GM21786 (cell line): Measurements from ENCODE around the gene TAF4.

Experiments used
- ATAC-seq: cut with Tn5 transposase; IDR thresholded peaks from one replicate; pipeline ENCODE4 v1.9.1; 2021; ENCODE audit not compliant: unreplicated experiment

Gene TAF4

GRCh38 chr20:61934716-61935530, 130.8 kb downstream of the TAF4 start:
- no peak for ATAC-seq

- no peak for ATAC-seq
Observed at GRCh38 chr20:61933951-61934715, 131.5 kb downstream of the TAF4 start.

DNA sequence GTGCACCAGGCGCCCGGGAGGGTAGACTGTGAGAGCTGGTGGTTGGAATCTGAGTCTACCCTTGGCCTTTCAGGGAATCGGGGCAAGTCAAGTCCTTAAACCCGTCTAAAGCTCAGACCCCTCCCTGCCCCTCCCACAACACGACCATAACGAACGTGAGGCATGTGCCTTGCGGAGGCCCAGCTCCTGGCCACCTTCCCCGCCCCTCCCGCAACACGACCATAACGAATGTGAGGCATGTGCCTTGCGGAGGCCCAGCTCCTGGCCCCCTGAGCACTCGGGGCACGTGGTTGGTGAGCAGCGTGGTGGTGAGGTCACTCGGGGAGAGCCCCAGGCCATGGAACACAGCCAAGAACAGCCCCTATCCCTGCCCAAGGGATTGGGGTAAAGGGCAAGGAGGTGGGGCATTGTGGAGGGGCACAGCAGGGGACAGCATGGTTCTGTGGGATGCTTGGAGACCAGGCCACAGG, 132.2 kb downstream of the TAF4 start:
- no peak for ATAC-seq

- ATAC-seq, result no peak
Observed at GRCh38 chr20:61932711-61933480, 132.8 kb downstream of the TAF4 start.

DNA sequence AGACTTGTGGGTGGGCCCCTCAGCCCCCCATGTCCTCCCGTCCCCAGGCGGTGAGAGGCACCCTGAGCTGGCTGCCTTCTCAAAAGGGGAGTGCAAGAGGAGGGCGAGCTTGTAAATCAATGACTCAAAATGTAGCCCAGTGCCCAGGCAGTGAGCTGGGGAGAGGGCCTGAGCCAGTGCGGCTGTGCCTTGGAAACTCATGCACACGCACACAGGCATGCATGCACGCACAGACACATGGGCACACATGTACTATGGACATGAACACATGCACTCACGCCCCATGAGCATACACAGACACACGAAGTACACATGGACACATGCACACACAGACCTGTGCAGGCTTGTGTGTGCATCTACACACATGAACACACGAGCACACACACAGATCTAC, 133.5 kb downstream of the TAF4 start:
- no peak for ATAC-seq

DNA sequence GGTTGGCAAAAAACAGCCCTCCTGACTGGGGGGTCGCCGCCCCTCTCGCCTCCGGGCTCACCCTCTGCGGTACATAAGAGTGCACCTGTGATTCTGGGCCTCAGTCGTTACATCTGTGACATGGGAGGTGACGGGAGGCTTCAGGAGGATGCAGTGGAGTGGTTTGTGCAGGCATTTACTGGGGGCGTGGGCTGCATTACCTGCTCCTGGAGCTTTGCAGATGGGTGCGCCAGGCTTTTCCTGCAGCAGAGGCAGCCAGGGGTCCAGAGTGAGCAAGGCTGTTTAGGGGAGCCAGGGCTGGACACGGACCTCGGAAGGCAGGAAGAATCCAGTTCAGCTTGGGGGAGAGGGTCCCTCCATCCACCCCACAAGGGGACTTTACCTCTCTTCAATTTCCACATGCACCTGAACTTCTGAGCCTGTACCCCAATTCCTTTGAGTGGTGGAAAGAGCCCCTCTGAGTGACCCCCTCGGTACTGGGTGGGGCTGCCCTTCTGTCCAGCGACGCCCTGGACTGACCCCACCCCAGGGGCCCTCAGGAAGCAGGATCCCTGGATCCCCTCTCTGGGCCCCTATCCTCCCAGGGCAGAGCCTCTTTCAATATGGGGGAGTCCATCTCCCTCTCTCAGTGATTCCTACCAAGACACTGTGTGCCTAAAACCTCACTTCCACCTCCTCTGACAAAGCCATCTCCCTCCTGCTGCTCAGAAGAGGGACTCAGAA, 134.0 kb downstream of the TAF4 start:
- no peak for ATAC-seq

DNA sequence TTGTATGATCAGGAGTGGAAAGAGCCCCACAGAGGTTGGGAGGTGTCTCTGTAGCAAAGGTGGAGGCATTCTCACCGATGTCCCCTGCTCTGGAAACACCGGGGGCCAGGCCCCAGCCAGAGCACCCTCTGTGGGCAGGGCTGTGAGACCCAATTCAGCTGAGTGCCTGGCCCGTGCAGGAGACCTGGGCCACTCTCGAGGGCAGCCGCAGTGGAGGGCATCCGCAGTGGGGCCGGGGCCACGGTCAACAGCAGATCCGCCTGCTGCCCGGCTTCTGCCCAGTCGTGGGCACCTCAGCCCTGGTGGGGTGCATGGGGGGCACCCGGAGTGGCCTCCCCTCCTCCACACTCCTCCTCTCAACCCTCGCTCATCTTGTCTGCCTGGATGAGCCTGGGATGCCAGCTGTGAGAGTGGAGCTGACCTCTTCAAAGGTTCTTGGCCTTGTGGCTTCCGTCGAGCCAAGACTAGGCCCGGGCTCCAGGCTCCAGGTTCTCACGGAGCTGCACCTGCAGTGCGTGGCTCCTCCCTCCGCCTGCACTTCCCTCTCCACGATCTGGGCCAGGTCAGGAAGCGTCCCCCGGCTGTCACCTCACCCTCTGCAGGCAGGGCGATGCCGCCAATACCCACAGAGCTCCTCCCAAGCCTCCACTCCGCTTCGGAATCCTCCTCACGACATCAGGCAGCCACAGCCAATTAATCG, 134.8 kb downstream of the TAF4 start:
- no peak for ATAC-seq

- ATAC-seq, result no peak
Observed at GRCh38 chr20:61929971-61930666, 135.6 kb downstream of the TAF4 start.

DNA sequence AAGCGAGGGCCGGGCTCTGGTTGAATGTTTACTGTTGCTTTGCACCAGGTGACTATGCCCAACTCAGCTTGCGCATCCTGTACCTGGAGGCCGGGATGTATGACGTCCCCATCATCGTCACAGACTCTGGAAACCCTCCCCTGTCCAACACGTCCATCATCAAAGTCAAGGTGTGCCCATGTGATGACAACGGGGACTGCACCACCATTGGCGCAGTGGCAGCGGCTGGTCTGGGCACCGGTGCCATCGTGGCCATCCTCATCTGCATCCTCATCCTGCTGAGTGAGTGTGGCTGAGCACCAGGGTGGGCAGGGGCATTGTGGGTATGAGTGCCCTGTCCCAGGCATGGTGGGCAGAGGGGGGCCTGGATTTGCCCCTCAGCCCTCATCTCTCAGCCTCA, 136.1 kb downstream of the TAF4 start:
- ATAC-seq, result no peak

DNA sequence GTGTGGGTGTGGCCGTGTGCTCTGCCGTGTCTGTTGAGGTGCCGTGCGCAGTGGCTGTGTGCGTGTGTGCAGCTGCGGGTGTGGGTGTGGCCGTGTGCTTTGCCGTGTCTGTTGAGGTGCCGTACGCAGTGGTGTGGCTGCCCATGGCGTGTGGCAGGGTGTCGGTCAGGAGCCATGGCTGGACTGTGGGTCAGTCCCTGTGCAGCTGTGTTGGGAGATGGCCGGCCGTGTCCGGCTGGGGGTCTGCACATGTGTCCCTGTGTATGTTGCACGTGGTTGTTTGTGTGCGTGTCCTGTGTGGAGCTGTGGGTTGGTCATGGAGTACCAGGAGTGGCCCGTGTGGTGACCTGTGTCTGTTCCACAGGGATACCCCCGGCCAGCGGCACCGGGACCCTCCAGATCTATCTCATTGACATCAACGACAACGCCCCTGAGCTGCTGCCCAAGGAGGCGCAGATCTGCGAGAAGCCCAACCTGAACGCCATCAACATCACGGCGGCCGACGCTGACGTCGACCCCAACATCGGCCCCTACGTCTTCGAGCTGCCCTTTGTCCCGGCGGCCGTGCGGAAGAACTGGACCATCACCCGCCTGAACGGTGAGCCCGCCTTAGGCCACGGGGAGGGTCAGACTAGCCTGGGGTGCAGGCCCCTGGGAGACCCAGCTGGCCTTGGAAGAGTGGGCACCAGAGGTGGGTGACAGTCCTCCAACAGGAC, 137.7 kb downstream of the TAF4 start:
- ATAC-seq, result no peak

- ATAC-seq, result no peak
Observed at GRCh38 chr20:61927193-61927825, 138.4 kb downstream of the TAF4 start.

- no peak for ATAC-seq
Observed at GRCh38 chr20:61926796-61927192, 138.9 kb downstream of the TAF4 start.

GRCh38 chr20:61926253-61926613, 139.4 kb downstream of the TAF4 start:
- no peak for ATAC-seq

DNA sequence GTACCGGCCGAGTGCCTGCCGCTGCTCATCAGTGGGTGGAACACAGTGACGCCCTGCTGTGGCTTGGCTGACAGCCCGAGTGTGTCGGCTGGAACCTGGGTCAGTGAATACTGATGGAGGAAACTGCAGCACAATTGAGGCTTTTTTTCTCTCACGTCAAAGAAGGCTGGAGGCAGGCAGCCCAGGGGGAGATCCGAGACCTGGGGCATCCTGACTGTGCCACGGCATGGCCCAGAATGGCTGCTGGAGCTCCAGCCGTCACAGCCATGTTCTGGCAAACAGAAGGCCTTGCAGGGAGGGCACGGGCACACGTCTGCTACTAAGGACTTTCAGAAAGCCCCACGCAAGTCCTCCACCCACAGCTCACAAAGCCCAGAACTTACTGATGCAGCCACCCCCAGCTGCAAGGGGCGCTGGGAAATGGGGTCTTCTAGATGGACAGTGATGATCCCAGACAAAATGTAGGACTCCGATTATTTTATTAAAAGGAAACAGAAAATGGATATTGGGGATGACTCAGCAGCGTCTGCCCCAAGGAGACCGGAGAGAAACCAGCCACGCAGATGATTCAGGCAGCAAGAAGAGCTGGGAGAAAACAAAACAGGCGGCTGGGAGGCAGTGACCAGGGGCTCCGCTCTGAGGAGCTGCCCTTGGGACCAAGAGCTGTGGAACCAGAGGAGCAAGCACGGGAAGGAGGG, 140.0 kb downstream of the TAF4 start:
- ATAC-seq, result no peak

GRCh38 chr20:61924858-61925554, 140.7 kb downstream of the TAF4 start:
- no peak for ATAC-seq
